Measurements from ENCODE around the gene NDNF.

NDNF gene

DNA sequence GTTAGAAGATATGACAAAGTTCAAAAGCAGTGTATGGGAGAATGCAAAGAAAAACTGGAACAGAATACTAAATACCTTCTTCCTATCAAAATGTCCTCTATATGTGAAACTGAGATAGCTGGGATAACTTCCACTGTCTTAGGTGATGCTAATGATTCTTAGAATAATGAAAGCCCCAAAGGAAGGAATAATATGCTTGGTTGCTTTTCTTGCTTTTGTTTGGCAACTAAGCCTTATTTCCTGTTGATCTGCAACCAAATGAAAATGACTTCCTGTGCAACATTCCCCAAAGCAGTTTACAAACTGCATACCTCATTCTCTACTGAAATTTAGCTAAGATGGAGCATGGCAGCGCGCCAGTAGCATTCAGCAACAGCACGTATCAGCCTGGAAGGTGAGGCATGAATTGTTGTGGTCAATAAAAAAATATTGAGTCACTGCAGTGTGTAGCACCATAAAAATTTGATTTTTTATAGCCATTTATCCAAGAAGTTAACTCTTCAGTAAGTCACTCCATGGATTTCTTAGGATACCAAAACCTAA is 18.7 kb downstream of the NDNF start:
- H3K36me3 ChIP-seq (ENCODE audit: control insufficient read depth in 2 of 2, insufficient read depth in 1 of 2, low read length in 2 of 2), result no peaks in the 10 kb centered on the region
- ChIA-PET CTCF (no interaction called here), POLR2A (no interaction called here)
- no peaks in the 10 kb centered on the region for H3K9me3 ChIP-seq (ENCODE audit: control insufficient read depth, insufficient read depth, low read depth, low read length)
- H3K4me3 ChIP-seq (ENCODE audit: low read depth, low read length), result no peak overlapping the region
- H3K27ac ChIP-seq (ENCODE audit: extremely low read depth, low read depth, low read length), result no peak overlapping the region
- 0 out of 2 replicates have a peak, but pooled peaks cover 7% of the 10 kb centered on the region for H3K4me1 ChIP-seq (ENCODE audit: control insufficient read depth, insufficient read depth, low read length)
- no peak for TF ChIP-seq ZNF324 (tag by site-specific recombination; IDR thresholded peaks at IDR 0.05)
- no peak for TF ChIP-seq REPIN1 (tag by site-specific recombination; IDR thresholded peaks at IDR 0.05; ENCODE audit: low read depth)
- no peak for TF ChIP-seq SCRT1 (tag by site-specific recombination; IDR thresholded peaks at IDR 0.05; ENCODE audit: borderline replicate concordance)
- no peak for TF ChIP-seq ZNF175 (tag by site-specific recombination; IDR thresholded peaks at IDR 0.05)
- TF ChIP-seq ZSCAN23 (tag by site-specific recombination; IDR thresholded peaks at IDR 0.05), result no peak
- TF ChIP-seq, protein P1, sequence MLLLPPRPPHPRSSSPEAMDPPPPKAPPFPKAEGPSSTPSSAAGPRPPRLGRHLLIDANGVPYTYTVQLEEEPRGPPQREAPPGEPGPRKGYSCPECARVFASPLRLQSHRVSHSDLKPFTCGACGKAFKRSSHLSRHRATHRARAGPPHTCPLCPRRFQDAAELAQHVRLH (tag by site-specific recombination; IDR thresholded peaks at IDR 0.05), result no peak
- TF ChIP-seq SCRT2 (tag by site-specific recombination; IDR thresholded peaks at IDR 0.05), result no peak
- no peak for TF ChIP-seq ZNF501 (tag by site-specific recombination; IDR thresholded peaks at IDR 0.05)
- no peak for TF ChIP-seq SETDB1 (IDR thresholded peaks at IDR 0.05; ENCODE audit: insufficient read length, low read length)
- TF ChIP-seq ZNF843 (tag by site-specific recombination; IDR thresholded peaks at IDR 0.05), result no peak

DNA sequence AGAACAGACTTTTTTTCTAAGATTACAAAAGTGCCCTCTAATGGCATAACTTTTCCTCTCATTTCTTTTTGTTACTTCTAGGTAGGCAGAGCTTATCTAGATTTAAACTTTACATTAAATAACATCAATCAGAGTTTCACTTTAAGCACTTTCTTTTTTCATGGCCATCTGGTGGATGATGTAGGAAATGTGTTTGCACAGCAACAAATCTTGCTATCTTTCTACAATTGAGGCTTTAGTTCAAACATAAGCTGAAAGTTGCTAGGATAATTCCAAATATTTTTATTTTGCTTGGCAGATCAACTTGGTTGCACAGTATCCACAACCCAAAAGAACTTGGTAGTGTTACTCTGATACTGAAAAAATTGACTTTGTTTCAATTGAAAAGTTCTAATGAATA is 22.0 kb downstream of the NDNF start:
- Histone ChIP-seq H3K27ac (ENCODE audit: extremely low read depth, low read depth, low read length) (no peak overlapping the region), H3K4me3 (ENCODE audit: low read depth, low read length) (no peak overlapping the region), H3K36me3 (ENCODE audit: control insufficient read depth in 2 of 2, insufficient read depth in 1 of 2, low read length in 2 of 2) (no peaks in the 10 kb centered on the region), H3K4me1 (ENCODE audit: control insufficient read depth, insufficient read depth, low read length) (0 out of 2 replicates have a peak, but pooled peaks cover 3% of the 10 kb centered on the region), H3K9me3 (ENCODE audit: control insufficient read depth, insufficient read depth, low read depth, low read length) (no peaks in the 10 kb centered on the region)
- ChIA-PET CTCF (interaction anchor here (0.7 to 1.3 kb wide), 2 partner anchors 65 to 892 kb away, joined by 3 read pairs; no protein-coding TSS in a partner anchor), POLR2A (no interaction called here)
- TF ChIP-seq ZNF830 (tag by site-specific recombination; IDR thresholded peaks at IDR 0.05; ENCODE audit: low read depth) (no peak), ZNF660 (tag by site-specific recombination; IDR thresholded peaks at IDR 0.05) (no peak), ZNF274 (IDR thresholded peaks at IDR 0.05; ENCODE audit: low read length) (no peak), ZNF274 (tag by site-specific recombination; IDR thresholded peaks at IDR 0.05; ENCODE audit: borderline replicate concordance) (no peak), ZSCAN30 (tag by site-specific recombination; IDR thresholded peaks at IDR 0.05) (no peak), YY2 (tag by site-specific recombination; IDR thresholded peaks at IDR 0.05) (no peak), WT1 (tag by site-specific recombination; IDR thresholded peaks at IDR 0.05) (no peak), ZNF350 (tag by site-specific recombination; IDR thresholded peaks at IDR 0.05) (no peak), ZNF701 (tag by site-specific recombination; IDR thresholded peaks at IDR 0.05) (no peak), ZNF555 (tag by site-specific recombination; conservative IDR thresholded peaks at IDR 0.05) (no peak), SP7 (tag by site-specific recombination; IDR thresholded peaks at IDR 0.05) (no peak), ZNF626 (tag by site-specific recombination; IDR thresholded peaks at IDR 0.05) (no peak), ZNF335 (tag by site-specific recombination; conservative IDR thresholded peaks at IDR 0.05) (no peak), ZNF529 (tag by site-specific recombination; IDR thresholded peaks at IDR 0.05; ENCODE audit: insufficient replicate concordance) (no peak), FEZF1 (tag by site-specific recombination; IDR thresholded peaks at IDR 0.05) (no peak), BCL11B (tag by site-specific recombination; IDR thresholded peaks at IDR 0.05; ENCODE audit: low read depth) (no peak)
- TF ChIP-seq, protein P2, sequence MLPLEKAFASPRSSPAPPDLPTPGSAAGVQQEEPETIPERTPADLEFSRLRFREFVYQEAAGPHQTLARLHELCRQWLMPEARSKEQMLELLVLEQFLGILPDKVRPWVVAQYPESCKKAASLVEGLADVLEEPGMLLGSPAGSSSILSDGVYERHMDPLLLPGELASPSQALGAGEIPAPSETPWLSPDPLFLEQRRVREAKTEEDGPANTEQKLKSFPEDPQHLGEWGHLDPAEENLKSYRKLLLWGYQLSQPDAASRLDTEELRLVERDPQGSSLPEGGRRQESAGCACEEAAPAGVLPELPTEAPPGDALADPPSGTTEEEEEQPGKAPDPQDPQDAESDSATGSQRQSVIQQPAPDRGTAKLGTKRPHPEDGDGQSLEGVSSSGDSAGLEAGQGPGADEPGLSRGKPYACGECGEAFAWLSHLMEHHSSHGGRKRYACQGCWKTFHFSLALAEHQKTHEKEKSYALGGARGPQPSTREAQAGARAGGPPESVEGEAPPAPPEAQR (tag by site-specific recombination; IDR thresholded peaks at IDR 0.05), result no peak
- TF ChIP-seq, protein P3, sequence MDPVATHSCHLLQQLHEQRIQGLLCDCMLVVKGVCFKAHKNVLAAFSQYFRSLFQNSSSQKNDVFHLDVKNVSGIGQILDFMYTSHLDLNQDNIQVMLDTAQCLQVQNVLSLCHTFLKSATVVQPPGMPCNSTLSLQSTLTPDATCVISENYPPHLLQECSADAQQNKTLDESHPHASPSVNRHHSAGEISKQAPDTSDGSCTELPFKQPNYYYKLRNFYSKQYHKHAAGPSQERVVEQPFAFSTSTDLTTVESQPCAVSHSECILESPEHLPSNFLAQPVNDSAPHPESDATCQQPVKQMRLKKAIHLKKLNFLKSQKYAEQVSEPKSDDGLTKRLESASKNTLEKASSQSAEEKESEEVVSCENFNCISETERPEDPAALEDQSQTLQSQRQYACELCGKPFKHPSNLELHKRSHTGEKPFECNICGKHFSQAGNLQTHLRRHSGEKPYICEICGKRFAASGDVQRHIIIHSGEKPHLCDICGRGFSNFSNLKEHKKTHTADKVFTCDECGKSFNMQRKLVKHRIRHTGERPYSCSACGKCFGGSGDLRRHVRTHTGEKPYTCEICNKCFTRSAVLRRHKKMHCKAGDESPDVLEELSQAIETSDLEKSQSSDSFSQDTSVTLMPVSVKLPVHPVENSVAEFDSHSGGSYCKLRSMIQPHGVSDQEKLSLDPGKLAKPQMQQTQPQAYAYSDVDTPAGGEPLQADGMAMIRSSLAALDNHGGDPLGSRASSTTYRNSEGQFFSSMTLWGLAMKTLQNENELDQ (tag by site-specific recombination; IDR thresholded peaks at IDR 0.05; ENCODE audit: low read depth), result no peak
- TF ChIP-seq, protein P4, sequence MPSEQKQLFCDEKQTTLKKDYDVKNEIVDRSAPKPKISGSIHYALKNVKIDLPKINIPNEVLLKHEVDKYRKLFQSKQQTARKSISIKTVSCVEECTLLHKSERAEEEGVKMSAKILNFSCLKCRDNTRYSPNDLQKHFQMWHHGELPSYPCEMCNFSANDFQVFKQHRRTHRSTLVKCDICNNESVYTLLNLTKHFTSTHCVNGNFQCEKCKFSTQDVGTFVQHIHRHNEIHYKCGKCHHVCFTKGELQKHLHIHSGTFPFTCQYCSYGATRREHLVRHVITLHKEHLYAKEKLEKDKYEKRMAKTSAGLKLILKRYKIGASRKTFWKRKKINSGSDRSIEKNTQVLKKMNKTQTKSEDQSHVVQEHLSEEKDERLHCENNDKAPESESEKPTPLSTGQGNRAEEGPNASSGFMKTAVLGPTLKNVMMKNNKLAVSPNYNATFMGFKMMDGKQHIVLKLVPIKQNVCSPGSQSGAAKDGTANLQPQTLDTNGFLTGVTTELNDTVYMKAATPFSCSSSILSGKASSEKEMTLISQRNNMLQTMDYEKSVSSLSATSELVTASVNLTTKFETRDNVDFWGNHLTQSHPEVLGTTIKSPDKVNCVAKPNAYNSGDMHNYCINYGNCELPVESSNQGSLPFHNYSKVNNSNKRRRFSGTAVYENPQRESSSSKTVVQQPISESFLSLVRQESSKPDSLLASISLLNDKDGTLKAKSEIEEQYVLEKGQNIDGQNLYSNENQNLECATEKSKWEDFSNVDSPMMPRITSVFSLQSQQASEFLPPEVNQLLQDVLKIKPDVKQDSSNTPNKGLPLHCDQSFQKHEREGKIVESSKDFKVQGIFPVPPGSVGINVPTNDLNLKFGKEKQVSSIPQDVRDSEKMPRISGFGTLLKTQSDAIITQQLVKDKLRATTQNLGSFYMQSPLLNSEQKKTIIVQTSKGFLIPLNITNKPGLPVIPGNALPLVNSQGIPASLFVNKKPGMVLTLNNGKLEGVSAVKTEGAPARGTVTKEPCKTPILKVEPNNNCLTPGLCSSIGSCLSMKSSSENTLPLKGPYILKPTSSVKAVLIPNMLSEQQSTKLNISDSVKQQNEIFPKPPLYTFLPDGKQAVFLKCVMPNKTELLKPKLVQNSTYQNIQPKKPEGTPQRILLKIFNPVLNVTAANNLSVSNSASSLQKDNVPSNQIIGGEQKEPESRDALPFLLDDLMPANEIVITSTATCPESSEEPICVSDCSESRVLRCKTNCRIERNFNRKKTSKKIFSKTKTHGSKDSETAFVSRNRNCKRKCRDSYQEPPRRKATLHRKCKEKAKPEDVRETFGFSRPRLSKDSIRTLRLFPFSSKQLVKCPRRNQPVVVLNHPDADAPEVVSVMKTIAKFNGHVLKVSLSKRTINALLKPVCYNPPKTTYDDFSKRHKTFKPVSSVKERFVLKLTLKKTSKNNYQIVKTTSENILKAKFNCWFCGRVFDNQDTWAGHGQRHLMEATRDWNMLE (tag by site-specific recombination; conservative IDR thresholded peaks at IDR 0.05; ENCODE audit: low read depth), result no peak

Data from HEK293 (cell line).